Skeletal muscle tissue (tissue), 4 donors: ENCODE results near the gene CHST13. TPM values are rescaled to one million over a fixed set of nuclear protein-coding genes. Genes with fewer than 3 reads are reported as not detected.

Source experiments
- H3K27ac ChIP-seq: one replicate; pipeline ENCODE4 v1.7.0; 2013; ENCODE audit warnings: mild to moderate bottlenecking, low read depth, low read length, inconsistent platforms
- H3K27me3 ChIP-seq, 3 donors: one replicate each; pipeline ENCODE4 v1.7.0; 2013; ENCODE audit warnings: low read length in 3 of 3; ENCODE audit not compliant: control insufficient read depth in 3 of 3, insufficient read depth in 3 of 3
- H3K36me3 ChIP-seq, 3 donors: one replicate each; pipeline ENCODE4 v1.7.0; 2013; ENCODE audit warnings: low read length in 3 of 3; ENCODE audit not compliant: control insufficient read depth in 3 of 3, insufficient read depth in 3 of 3
- H3K4me1 ChIP-seq, 3 donors: one replicate each; pipeline ENCODE4 v1.7.0; 2013; ENCODE audit warnings: low read length in 3 of 3, mild to moderate bottlenecking in 3 of 3; ENCODE audit not compliant: control insufficient read depth in 3 of 3, insufficient read depth in 3 of 3
- H3K4me3 ChIP-seq, 3 donors: one replicate each; pipeline ENCODE4 v1.7.0; 2013; ENCODE audit warnings: low read length in 3 of 3
- H3K9ac ChIP-seq, 3 donors: one replicate each; pipeline ENCODE4 v1.7.0; 2013; ENCODE audit warnings: low read length in 3 of 3, mild to moderate bottlenecking in 3 of 3, moderate library complexity in 2 of 3, low read depth in 1 of 3
- H3K9me3 ChIP-seq, 3 donors: one replicate each; pipeline ENCODE4 v1.7.0; 2013; ENCODE audit warnings: low read length in 3 of 3; ENCODE audit not compliant: control insufficient read depth in 3 of 3
- total RNA-seq: library from RNA; depleted of rRNA; stranded (reverse); fragments of >200 nt; gene quantifications from one replicate; pipeline ENCODE4 v1.2.3, GENCODE V29; 2014
- donor health status: Osteomylitis.

The CHST13 gene
- total RNA-seq, 1 donor from 2014 or later = not detected

DNA sequence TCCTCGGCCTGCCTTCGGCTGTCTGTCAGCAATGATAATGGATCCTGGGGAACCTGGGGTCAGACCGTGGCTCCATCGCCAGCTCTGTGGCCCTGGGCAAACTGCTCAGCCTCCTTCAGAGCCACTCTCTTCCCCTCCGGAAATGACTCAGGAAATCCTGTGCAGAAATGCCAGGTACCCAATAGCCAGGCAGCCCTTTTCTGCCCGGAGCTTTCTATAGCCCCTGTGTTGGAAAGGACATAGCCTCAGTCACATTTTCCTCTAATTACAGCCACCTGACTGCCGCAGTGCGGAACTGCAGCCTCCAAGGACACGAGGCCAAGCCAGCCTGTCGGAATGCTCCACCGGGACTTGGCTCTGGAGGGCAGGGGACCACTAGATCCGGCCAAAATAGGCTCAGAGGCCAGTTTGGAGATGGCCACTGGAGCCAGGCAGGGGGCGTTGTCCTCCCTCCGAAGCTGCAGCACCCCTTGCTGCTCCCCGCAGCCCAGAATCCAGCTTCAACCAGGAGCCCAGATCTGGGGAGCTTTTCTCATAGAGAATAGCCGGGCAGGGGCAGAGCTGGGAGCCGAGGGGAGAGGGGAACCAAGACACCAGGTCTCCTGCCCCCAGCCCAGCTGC is 36.7 kb upstream of the CHST13 start:
- Histone ChIP-seq H3K4me3 (no peak overlapping the region), H3K36me3 (no peaks in the 10 kb centered on the region), H3K4me1 (peaks cover 33 to 60% (median 54%) of the 10 kb centered on the region in 3 donors), H3K27me3 (peaks cover 0 to under 1% (median 0%) of the 10 kb centered on the region in 3 donors), H3K9ac (peak overlapping the region in 2 of 3 donors; percentile 40 to 72), H3K27ac (peak overlapping the region; percentile 15), H3K9me3 (no peaks in the 10 kb centered on the region)

DNA sequence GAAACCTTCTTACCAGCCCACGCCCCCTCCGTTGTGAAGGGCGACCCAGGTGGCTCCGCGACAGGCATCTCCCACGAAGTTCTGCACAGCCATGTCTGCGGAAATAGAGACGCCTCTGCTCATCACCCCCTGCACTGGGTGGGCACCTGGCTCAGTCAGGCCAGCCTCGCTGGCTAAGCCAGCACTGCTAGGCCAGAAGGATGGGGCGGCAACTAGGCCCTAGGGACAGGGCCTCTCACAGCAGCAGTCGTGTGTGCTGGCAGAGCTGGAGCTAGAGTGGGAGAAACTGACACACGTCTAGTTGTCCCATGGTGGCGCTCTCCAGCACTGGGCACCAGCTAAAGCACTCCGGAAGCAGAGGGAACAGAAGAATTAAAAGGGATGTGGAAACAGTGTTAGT is 35.8 kb upstream of the CHST13 start:
- H3K9me3 ChIP-seq = no peaks in the 10 kb centered on the region
- no peak overlapping the region for H3K9ac ChIP-seq
- peaks cover 0 to 2% (median 0%) of the 10 kb centered on the region in 3 donors for H3K27me3 ChIP-seq
- H3K36me3 ChIP-seq = no peaks in the 10 kb centered on the region
- peaks cover 33 to 59% (median 54%) of the 10 kb centered on the region in 3 donors for H3K4me1 ChIP-seq
- no peak overlapping the region for H3K4me3 ChIP-seq
- H3K27ac ChIP-seq = no peak overlapping the region

DNA sequence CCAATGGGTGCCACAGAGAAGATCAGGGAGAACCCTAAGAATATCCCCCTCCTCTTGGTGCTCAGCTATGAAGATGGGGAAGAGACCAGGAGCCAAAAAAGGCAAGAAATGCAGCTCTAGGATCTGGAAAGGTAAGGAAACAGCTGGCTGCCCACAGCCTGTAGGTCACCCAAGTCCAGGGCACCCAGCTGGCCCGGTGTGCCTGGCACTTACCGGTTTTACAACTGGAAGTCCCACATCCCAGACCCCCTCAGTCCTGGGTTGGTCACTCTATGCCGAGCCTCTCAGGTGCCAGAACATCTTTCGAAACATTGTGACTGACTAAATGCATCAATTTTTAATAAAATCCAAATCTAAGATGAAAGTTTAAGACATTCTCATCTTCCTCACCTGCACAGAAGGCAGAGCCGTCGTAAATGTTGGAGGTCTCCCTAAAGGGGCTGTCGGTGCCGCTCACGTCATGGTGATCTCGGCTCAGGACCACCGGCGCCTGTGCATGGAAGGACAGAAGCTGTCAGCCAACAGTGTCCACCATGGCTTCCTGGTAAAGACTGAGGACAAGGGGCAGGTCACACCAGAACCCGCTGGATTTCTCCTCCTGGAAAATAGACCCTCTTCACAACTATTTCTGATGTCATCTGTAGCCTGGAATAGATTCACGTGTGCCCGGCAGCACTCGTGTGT is 34.9 kb upstream of the CHST13 start:
- peaks cover 33 to 51% (median 45%) of the 10 kb centered on the region in 3 donors for H3K4me1 ChIP-seq
- H3K36me3 ChIP-seq = no peaks in the 10 kb centered on the region
- H3K9ac ChIP-seq = no peak overlapping the region
- H3K9me3 ChIP-seq = no peaks in the 10 kb centered on the region
- no peak overlapping the region for H3K27ac ChIP-seq
- H3K4me3 ChIP-seq = no peak overlapping the region
- peaks cover 0 to 2% (median 0%) of the 10 kb centered on the region in 3 donors for H3K27me3 ChIP-seq

DNA sequence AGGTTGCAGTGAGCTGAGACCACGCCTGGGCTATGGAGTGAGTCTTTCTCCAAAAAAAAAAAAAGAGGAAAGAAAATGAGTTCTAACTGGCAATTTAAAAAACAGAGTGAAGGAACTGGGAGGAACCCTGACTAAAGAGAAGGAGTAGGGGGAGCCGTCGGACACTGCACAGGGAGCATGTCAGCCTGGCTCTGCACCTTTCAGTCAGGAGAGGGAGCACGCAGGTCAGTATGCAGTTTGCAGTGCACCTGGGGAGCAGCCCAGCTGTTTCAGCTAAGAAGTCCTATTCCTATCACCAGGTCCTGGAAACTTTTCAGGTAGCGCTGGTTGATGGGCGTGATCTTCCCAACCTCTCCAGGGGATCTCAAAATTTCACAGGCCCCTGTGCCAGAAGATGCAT is 33.3 kb upstream of the CHST13 start:
- no peak overlapping the region for H3K9ac ChIP-seq
- peaks cover 25 to 41% (median 37%) of the 10 kb centered on the region in 3 donors for H3K4me1 ChIP-seq
- H3K36me3 ChIP-seq = no peaks in the 10 kb centered on the region
- no peak overlapping the region for H3K27ac ChIP-seq
- no peaks in the 10 kb centered on the region for H3K9me3 ChIP-seq
- H3K4me3 ChIP-seq = no peak overlapping the region
- peaks cover 0 to 2% (median 0%) of the 10 kb centered on the region in 3 donors for H3K27me3 ChIP-seq

DNA sequence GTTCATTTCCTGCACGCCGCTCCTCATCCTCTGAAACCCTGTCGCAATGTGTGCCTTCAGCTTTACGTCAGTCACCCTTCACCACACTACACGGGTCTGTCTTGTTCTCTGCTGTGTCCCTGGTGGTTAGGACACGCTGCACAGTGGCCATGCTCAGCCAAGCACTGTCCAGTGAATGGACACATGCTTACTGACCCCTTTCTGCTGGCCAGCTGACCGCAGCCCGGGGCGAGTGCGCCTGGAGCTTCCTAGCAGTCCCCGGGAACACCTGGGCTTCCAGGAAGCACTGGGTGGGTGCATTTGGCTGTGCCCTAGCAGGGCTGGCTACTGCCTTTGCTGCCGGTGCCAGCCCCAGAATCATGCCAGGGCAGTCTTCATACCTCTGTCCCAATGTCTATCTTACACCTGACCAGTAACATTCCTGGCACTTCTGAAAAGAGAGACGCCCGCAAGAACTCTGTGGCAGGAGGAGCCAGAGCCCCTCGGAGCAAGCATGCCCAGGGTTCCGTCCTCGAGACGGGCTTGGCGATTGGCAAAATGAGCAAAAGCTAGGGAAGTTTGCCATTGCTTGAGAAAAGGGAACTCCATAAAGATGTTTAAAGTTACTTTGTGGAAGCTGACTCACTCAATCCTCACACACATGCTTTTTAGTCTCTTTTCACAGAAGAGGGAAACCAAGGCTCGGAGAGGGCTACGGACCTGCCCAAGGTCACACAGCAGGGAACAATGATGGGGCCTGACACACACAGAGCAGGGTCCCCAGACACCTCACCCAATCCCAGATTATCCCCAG is 32.5 kb upstream of the CHST13 start:
- H3K4me3 ChIP-seq = peak overlapping the region in 1 of 3 donors; percentile 6
- H3K9me3 ChIP-seq = no peaks in the 10 kb centered on the region
- H3K4me1 ChIP-seq = peaks cover 21 to 34% (median 33%) of the 10 kb centered on the region in 3 donors
- H3K9ac ChIP-seq = peak overlapping the region in 2 of 3 donors; percentile 45 to 57
- no peaks in the 10 kb centered on the region for H3K36me3 ChIP-seq
- peaks cover 0 to 2% (median 0%) of the 10 kb centered on the region in 3 donors for H3K27me3 ChIP-seq
- no peak overlapping the region for H3K27ac ChIP-seq

DNA sequence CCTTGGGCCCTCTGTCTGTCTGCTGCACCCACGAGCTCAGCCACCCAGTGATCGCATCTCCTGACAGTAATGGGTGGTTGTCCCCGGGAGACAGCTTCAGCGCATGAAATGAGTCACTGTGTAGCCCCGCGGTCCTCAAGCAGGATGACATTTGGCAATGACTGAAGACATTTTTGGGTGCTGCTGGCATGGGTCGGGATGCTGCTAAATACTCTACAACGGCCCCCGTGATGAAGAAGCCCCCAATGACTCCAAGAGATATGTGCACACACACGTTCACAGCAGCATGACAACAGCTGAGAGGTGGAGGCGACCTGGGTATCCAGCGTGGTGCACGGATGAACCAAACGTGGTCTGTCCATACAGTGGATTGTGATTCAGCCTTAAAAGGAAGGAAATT is 30.9 kb upstream of the CHST13 start:
- Histone ChIP-seq H3K4me1 (peaks cover 7 to 19% (median 18%) of the 10 kb centered on the region in 3 donors), H3K27ac (no peak overlapping the region), H3K4me3 (no peak overlapping the region), H3K9me3 (no peaks in the 10 kb centered on the region), H3K9ac (no peak overlapping the region), H3K27me3 (peaks cover 0 to 2% (median 0%) of the 10 kb centered on the region in 3 donors), H3K36me3 (no peaks in the 10 kb centered on the region)

DNA sequence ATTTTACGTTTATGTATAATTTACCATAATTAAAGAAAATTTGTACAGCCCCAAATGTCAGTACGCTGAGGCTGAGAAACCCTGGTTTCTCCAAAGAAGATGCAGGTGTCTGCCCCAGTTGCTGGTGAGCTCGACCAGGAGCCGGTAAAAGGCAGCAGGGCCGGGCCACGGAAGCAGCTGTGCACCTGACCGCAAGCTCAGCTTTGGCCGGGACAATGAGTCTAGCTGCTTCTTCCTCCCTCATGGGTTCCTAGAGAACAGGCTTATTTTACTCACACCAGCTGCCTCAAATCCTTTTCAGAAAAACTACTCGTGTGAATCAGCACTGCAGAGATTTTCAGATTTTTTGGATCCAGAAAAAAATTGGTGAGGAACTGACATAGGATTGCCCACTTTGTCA is 30.2 kb upstream of the CHST13 start:
- peaks cover 7 to 19% (median 18%) of the 10 kb centered on the region in 3 donors for H3K4me1 ChIP-seq
- no peaks in the 10 kb centered on the region for H3K9me3 ChIP-seq
- H3K9ac ChIP-seq = no peak overlapping the region
- no peaks in the 10 kb centered on the region for H3K36me3 ChIP-seq
- peaks cover 0 to 2% (median 0%) of the 10 kb centered on the region in 3 donors for H3K27me3 ChIP-seq
- no peak overlapping the region for H3K4me3 ChIP-seq
- H3K27ac ChIP-seq = no peak overlapping the region

DNA sequence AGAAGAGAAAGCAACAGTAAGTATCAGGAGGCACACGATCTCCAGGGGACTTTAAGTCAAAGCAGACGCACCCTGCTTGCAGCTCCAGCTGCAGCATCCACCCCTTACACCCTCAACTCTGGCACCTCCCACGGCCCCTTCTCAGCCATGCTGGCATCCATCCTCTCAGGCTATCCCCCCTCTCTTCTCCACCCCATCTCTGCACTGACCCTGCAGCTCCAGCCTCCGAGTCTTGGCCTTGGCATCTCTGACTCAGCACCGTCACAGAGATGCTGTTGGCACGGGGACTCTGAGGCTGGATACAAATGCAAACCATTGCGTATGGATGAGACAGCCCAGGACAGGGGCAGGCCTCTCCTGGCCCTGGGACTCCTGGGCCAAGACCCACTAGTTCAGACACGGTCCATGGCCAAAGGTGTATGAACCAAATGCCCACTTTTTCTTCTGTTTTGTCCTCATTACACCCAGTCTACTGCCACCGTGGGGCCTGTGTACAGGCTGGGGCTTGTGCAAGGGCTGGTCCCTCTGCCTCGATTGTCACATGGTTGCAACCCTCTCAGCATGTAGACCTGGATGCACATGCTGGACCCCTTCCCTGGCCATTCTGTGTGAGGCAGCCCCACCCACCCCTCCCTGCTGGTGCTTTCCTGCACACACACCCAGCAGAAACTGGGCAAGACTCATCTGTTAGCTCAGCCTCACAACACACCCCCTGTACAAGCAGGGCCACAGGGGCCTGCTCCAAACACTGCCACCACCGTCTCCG is 29.6 kb upstream of the CHST13 start:
- peaks cover 0 to 2% (median 0%) of the 10 kb centered on the region in 3 donors for H3K27me3 ChIP-seq
- no peak overlapping the region for H3K9ac ChIP-seq
- H3K27ac ChIP-seq = no peak overlapping the region
- peaks cover 7 to 19% (median 18%) of the 10 kb centered on the region in 3 donors for H3K4me1 ChIP-seq
- no peaks in the 10 kb centered on the region for H3K36me3 ChIP-seq
- no peak overlapping the region for H3K4me3 ChIP-seq
- no peaks in the 10 kb centered on the region for H3K9me3 ChIP-seq

DNA sequence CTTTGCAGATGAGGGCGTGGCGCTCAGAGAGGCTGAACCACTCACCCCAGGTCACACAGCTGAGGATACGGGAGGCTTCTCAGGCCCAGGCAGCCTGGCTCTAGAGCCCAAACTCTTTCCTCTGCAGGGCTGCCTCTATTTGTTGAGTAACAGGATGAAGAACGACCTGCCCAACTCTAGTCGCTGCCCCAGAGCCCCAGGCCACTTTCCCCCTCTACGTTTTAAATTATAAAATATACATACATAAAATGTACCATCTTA is 29.1 kb upstream of the CHST13 start:
- Histone ChIP-seq H3K9ac (no peak overlapping the region), H3K27ac (no peak overlapping the region), H3K9me3 (no peaks in the 10 kb centered on the region), H3K36me3 (no peaks in the 10 kb centered on the region), H3K27me3 (peaks cover 0 to 2% (median 0%) of the 10 kb centered on the region in 3 donors), H3K4me3 (no peak overlapping the region), H3K4me1 (peaks cover 7 to 18% (median 17%) of the 10 kb centered on the region in 3 donors)
